Thymus (tissue), 11 donors: ENCODE measurements around the gene DNAJB13. TPM values are rescaled to one million over a fixed set of nuclear protein-coding genes. Genes with fewer than 3 reads are reported as not detected.

ENCODE experiments used
- DNase-seq, 9 donors: peaks; one replicate each; pipeline ENCODE4 v3.0.0-alpha.2; 2013; ENCODE audit warnings: low spot score in 9 of 9, low read depth in 6 of 9, missing footprints in 1 of 9
- H3K27ac ChIP-seq, 2 donors: one replicate each; pipeline ENCODE4 v1.5.1; 2013; ENCODE audit warnings: control low read depth in 1 of 2, low read depth in 1 of 2, low read length in 1 of 2, mild to moderate bottlenecking in 1 of 2, moderate library complexity in 1 of 2
- H3K27me3 ChIP-seq, 2 donors: one replicate each; pipeline ENCODE4 v1.5.1; 2013; ENCODE audit warnings: low read length in 1 of 2; ENCODE audit not compliant: control insufficient read depth in 2 of 2, insufficient read depth in 1 of 2
- H3K36me3 ChIP-seq, 2 donors: one replicate each; pipeline ENCODE4 v1.5.1; 2013; ENCODE audit warnings: low read length in 1 of 2, mild to moderate bottlenecking in 1 of 2, moderate library complexity in 1 of 2; ENCODE audit not compliant: control insufficient read depth in 2 of 2, insufficient read depth in 2 of 2
- H3K4me1 ChIP-seq, 2 donors: one replicate each; pipeline ENCODE4 v1.5.1; 2013; ENCODE audit warnings: low read length in 2 of 2; ENCODE audit not compliant: control insufficient read depth in 2 of 2, insufficient read depth in 2 of 2
- H3K4me3 ChIP-seq, 2 donors: one replicate each; pipeline ENCODE4 v1.5.1; 2013; ENCODE audit warnings: low read length in 2 of 2, control low read depth in 1 of 2, mild to moderate bottlenecking in 1 of 2
- H3K9me3 ChIP-seq, 2 donors: one replicate each; pipeline ENCODE4 v1.5.1; 2013; ENCODE audit warnings: low read length in 1 of 2, mild to moderate bottlenecking in 1 of 2; ENCODE audit not compliant: control insufficient read depth in 2 of 2, insufficient read depth in 1 of 2
- WGBS: extraction: QIAGEN DNeasy Blood & Tissue Kit; methylation state at CpG from one replicate; pipeline ENCODE4 v1.1.7; 2013; 5-methylcytosine and 5-hydroxymethylcytosine counted together
- polyA plus RNA-seq: library from polyadenylated mRNA; stranded (reverse); fragments of 200-250 nt; gene quantifications from one replicate; pipeline ENCODE4 v1.2.3, GENCODE V29; 2013
- total RNA-seq: library from RNA; stranded (reverse); fragments of 120-200 nt; gene quantifications from one replicate; pipeline ENCODE4 v1.2.4, GENCODE V29; 2013
- donor health status: healthy.

The DNAJB13 gene
- total and polyA plus RNA-seq, 2 donors, result 0.24 to 0.30 TPM

DNA sequence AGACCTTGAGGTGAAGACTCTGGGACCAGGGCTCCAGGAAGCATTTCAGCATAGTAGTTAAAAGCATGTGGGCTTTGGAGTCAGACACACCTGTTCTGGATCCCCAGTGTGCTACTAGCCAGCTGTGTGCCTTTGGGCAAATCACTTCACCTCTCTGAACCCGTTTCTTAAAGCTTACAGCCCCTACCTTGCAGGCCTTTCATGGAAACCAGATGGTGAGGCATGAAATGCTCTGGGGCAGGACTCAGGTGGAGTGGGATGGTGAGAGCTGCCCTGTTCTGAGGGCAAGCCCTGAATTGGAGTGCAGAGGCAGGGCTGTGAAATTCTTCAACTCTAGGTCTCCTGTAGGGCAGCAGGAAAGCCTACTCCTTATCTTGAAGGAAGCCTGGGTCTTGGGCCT, 21.4 kb downstream of the DNAJB13 start:
- peaks cover 1 to 3% of the 10 kb centered on the region in 2 donors for H3K9me3 ChIP-seq
- peaks cover 38 to 64% of the 10 kb centered on the region in 2 donors for H3K4me1 ChIP-seq
- H3K27me3 ChIP-seq, result no peaks in the 10 kb centered on the region
- no peak overlapping the region for H3K4me3 ChIP-seq
- H3K27ac ChIP-seq, result peak overlapping the region; percentile 49 to 62
- H3K36me3 ChIP-seq, result peaks cover 35 to 38% of the 10 kb centered on the region in 2 donors
- peak in 1 of 9 donors; percentile 43 for DNase-seq
- 38% methylated on average over 1 of the region's 1 CpG for WGBS

DNA sequence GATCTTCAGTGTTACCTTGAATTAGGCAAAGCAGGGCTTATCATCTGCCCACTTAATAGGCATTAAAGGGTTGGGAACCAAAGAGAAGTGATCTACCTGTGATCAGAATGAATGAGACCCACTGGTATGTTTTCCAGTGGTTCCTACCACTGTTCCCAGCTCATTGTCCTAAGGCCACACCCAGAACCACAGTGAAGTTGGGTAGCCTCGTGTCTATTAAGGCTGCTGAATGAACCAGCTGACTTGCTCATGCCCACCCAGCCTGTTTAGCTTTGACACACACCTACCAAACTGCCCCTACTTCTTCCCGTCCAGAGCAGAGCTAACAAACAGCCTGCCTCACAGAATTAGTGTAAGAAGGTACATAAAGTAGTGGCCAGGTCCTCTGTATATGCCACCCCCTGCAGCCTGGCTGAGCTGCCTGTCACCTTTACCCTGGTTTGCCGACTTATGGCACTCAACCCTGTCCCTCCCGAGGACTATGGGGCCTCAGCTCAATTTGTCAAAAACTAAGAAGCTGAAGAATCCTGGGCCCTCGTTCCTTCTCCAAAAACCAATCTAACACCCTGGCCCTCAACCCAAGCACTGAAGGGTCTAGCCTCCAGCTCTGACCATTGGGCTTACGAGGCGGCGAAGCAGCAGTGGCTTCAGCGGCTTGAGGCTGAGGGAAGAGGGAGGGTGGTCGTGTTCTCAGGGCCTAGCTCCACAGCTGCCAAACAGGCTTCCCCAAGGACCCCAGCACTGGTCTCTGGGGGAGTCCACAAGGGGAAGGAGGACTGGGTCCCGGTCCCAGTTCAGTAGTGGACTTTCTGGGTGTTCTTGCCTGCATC, 22.0 kb downstream of the DNAJB13 start:
- Histone ChIP-seq H3K36me3 (peaks cover 41 to 45% of the 10 kb centered on the region in 2 donors), H3K9me3 (peaks cover 1 to 3% of the 10 kb centered on the region in 2 donors), H3K27me3 (no peaks in the 10 kb centered on the region), H3K27ac (peak overlapping the region; percentile 74 to 81), H3K4me3 (no peak overlapping the region), H3K4me1 (peaks cover 42 to 71% of the 10 kb centered on the region in 2 donors)
- WGBS, result 95% methylated on average over 11 of the region's 11 CpGs
- no peak for DNase-seq

DNA sequence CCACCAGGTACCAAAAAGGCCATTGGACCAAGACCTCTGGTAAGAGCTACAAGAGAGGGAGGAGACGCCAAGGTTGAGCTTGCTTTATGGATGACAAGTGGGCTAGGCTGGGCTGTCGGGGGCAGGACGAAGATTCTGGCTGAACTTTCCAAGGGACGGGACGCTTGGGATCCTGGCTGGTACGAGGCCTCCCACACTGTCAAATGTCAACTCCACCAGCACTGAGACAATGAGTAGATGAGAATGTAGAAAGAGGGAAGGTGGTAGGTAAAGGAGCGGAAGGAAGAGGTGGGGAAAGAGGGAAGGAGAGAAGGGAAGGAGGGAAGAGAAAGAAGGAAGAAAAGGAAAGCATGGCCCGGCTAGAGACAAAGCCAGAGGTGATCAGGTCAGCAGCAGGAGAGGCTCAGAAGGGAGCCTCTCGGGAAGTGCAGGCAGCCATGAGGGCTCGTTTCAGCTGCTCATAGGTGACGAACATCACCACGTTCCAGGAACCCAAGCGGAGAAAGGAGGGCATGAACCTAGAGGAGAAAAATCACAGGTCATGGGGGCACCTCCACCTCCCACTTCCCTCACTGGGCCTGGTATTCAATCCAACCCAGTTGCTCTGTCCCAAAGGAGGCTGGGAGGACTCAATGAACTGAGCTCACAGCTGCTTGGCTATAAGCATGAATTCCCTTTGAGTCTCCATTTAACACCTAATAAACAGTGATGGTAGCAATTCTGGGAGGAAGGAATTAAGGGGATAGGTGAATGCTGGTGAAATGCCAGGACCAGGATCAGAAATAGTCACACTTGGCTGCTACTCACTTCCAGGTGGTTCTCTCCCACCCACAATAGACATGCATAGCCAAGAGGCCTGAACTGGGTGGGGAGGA, 24.0 kb downstream of the DNAJB13 start:
- DNase-seq, result no peak
- no peak overlapping the region for H3K4me3 ChIP-seq
- peaks cover 1 to 3% of the 10 kb centered on the region in 2 donors for H3K9me3 ChIP-seq
- peaks cover 60 to 86% of the 10 kb centered on the region in 2 donors for H3K4me1 ChIP-seq
- H3K27me3 ChIP-seq, result no peaks in the 10 kb centered on the region
- H3K27ac ChIP-seq, result peak overlapping the region; percentile 81 to 82
- H3K36me3 ChIP-seq, result peaks cover 54 to 65% of the 10 kb centered on the region in 2 donors
- 98% methylated on average over 13 of the region's 13 CpGs for WGBS

DNA sequence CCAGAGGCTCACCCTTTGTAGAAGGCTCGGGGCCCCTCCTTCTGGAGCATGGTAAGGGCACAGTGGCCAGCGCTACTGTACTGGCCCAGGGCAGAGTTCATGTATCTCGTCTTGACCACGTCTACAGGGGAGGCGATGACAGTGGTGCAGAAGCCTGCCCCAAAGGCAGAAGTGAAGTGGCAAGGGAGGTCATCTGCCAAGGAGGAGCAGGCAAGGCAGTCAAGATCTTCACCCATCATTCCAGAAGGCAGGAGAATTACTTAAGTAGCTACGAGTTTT, 24.6 kb downstream of the DNAJB13 start:
- peaks cover 1 to 3% of the 10 kb centered on the region in 2 donors for H3K9me3 ChIP-seq
- DNase-seq, result no peak
- WGBS, result 98% methylated on average over 6 of the region's 6 CpGs
- H3K27me3 ChIP-seq, result no peaks in the 10 kb centered on the region
- H3K4me1 ChIP-seq, result peaks cover 56 to 86% of the 10 kb centered on the region in 2 donors
- peak overlapping the region in 1 of 2 donors; percentile 71 for H3K27ac ChIP-seq
- H3K36me3 ChIP-seq, result peaks cover 54 to 67% of the 10 kb centered on the region in 2 donors
- H3K4me3 ChIP-seq, result no peak overlapping the region

DNA sequence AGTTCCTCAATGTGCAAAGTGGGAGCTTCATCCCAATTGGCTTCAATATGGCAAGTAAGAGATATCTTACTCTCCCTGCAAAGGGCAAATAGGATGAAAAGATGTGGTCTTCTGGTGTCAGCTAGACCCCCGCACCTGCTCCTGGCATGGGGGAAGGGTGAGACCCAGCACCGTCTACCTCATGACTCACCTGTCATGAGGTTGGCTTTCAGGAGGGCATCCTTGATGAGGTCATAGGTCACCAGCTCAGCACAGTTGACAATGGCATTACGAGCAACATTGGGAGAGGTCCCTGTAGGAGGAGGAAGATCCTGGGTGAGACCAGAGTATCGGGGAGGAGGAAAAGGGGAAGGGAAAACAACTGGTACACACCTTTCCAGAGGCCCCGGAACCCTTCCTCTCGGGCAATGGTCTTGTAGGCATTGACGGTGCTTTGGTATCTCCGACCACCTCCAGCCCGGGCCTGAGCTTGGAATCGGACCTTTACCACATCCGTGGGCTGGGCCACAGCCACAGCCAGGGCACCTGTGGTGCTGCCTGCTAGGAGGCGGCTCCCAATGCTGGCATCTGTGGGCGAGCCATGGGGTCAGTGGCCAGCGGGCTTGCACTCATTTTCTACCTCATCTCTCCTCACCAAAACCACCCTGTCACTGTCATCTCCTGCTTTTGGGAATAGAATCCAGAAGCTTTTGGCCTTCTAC, 25.8 kb downstream of the DNAJB13 start:
- Histone ChIP-seq H3K36me3 (peaks cover 65 to 77% of the 10 kb centered on the region in 2 donors), H3K4me3 (no peak overlapping the region), H3K9me3 (peaks cover 1 to 3% of the 10 kb centered on the region in 2 donors), H3K27ac (peak overlapping the region; percentile 27 to 54), H3K4me1 (peaks cover 63 to 92% of the 10 kb centered on the region in 2 donors), H3K27me3 (no peaks in the 10 kb centered on the region)
- WGBS, result 95% methylated on average over 14 of the region's 14 CpGs
- DNase-seq, result no peak

DNA sequence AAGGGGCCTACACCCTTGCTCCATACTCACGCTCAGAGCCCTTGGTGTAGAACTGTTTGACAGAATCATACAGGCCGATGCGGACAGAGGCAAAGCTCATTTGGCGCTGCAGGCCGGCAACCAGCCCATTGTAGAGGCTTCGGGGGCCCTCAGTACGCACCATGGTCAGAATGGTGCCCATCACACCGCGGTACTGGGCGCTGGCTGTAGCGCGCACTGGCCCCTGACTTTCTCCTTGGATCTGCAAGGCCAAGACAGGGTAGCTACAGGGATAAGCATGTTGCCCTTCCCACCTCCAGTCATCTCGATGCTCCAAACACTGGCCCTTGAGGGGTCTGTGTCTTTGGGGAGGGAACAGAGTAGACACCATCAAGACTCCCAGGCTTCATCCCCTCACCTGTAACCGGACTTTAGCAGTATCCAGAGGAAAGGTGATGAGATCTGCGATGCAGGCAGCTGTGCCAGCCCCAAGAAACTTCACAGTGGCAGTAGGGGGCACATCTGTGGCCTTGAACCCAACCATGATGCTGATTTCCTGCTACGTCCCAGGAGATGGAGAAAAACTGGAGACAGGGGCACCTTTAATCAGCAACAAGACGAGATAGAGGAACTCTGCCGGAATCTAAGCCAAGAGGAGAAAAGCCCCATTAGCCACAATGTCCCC, 27.2 kb downstream of the DNAJB13 start:
- Histone ChIP-seq H3K4me3 (no peak overlapping the region), H3K36me3 (peaks cover 66 to 77% of the 10 kb centered on the region in 2 donors), H3K27me3 (no peaks in the 10 kb centered on the region), H3K4me1 (peaks cover 59 to 81% of the 10 kb centered on the region in 2 donors), H3K9me3 (peaks cover 1 to 3% of the 10 kb centered on the region in 2 donors), H3K27ac (peak overlapping the region; percentile 47 to 96)
- 98% methylated on average over 18 of the region's 18 CpGs for WGBS
- no peak for DNase-seq

DNA sequence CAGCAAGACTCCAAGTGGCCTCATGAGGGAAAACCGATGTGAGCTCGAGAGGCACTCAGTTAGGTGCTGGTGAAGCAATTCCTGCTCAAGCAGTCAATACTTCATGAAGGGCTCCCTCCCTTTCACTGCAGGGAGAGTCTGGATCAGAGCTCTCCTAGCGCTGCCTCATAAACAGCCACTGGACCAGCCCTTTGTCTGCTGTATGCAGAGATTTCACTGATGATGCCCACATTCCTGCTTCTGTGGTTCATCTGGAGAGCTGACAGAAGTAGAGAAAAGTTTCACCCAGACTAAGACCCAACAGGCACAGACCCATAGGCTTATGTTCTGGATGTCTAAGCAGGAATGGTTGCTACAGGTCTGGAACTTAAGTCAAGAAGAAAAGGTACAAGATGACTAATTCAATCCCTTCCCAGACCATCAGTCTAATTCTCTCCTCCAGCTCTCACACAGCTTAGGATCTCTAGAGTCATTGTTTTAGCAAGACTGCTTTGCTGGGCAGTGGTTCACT, 27.8 kb downstream of the DNAJB13 start:
- H3K4me1 ChIP-seq, result peaks cover 53 to 78% of the 10 kb centered on the region in 2 donors
- 97% methylated on average over 3 of the region's 3 CpGs for WGBS
- H3K4me3 ChIP-seq, result peak overlapping the region; percentile 21 to 96
- H3K27me3 ChIP-seq, result no peaks in the 10 kb centered on the region
- H3K27ac ChIP-seq, result peak overlapping the region; percentile 91 to 96
- H3K36me3 ChIP-seq, result peaks cover 65 to 73% of the 10 kb centered on the region in 2 donors
- peaks cover 1 to 3% of the 10 kb centered on the region in 2 donors for H3K9me3 ChIP-seq
- no peak for DNase-seq
